BE2C (cell line): Measurements from ENCODE around the gene RAB2B.

Experiments used
- DNase-seq: peaks from one replicate; pipeline ENCODE4 v3.0.0-alpha.2; 2020
- H3K27me3 ChIP-seq: fragments of 250-450 bp; sonication (Bioruptor Pico); 2 replicates; pipeline ENCODE4 v1.5.1; 2020; ENCODE audit warnings: mild to moderate bottlenecking
- H3K36me3 ChIP-seq: fragments of 250-450 bp; sonication (Bioruptor Pico); 2 replicates; pipeline ENCODE4 v1.5.1; 2020; ENCODE audit warnings: mild to moderate bottlenecking
- H3K4me1 ChIP-seq: fragments of 250-450 bp; sonication (Bioruptor Pico); 2 replicates; pipeline ENCODE4 v1.5.1; 2020
- H3K4me3 ChIP-seq: 2 replicates; pipeline ENCODE4 v1.5.1; 2011; ENCODE audit warnings: low read depth, low read length
- H3K9me3 ChIP-seq: fragments of 250-450 bp; sonication (Bioruptor Pico); 2 replicates; pipeline ENCODE4 v1.5.1; 2020
- TF ChIP-seq, protein P1 (sequence below): IDR thresholded peaks from 2 replicates; pipeline ENCODE4 v1.5.1; 2012; ENCODE audit warnings: mild to moderate bottlenecking, low read depth, low read length

RAB2B gene

DNA sequence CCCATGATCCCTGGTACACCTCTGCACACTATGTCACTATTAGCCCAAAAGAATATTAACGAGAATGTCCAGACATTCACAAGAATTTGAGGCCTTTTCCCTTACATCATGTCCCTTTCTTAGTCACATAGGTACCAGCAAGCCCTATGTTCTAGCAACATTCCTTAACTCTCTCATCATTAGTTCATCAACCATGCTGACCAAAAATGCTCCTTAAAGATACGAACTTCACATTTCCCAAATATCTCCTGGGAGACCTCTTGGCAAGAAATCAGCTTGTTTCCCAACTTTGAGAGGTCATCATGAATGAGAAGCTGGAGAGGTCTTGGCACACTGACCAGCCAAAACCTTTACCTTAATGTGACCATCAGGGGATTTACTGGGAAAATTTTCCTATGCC lies 44.7 kb upstream of the RAB2B start:
- Histone ChIP-seq H3K9me3 (no peaks in the 10 kb centered on the region), H3K36me3 (no peaks in the 10 kb centered on the region), H3K27me3 (no peaks in the 10 kb centered on the region), H3K4me3 (no peak overlapping the region), H3K4me1 (no peaks in the 10 kb centered on the region)
- DNase-seq: no peak
- TF ChIP-seq, protein P1, sequence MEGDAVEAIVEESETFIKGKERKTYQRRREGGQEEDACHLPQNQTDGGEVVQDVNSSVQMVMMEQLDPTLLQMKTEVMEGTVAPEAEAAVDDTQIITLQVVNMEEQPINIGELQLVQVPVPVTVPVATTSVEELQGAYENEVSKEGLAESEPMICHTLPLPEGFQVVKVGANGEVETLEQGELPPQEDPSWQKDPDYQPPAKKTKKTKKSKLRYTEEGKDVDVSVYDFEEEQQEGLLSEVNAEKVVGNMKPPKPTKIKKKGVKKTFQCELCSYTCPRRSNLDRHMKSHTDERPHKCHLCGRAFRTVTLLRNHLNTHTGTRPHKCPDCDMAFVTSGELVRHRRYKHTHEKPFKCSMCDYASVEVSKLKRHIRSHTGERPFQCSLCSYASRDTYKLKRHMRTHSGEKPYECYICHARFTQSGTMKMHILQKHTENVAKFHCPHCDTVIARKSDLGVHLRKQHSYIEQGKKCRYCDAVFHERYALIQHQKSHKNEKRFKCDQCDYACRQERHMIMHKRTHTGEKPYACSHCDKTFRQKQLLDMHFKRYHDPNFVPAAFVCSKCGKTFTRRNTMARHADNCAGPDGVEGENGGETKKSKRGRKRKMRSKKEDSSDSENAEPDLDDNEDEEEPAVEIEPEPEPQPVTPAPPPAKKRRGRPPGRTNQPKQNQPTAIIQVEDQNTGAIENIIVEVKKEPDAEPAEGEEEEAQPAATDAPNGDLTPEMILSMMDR: no peak

DNA sequence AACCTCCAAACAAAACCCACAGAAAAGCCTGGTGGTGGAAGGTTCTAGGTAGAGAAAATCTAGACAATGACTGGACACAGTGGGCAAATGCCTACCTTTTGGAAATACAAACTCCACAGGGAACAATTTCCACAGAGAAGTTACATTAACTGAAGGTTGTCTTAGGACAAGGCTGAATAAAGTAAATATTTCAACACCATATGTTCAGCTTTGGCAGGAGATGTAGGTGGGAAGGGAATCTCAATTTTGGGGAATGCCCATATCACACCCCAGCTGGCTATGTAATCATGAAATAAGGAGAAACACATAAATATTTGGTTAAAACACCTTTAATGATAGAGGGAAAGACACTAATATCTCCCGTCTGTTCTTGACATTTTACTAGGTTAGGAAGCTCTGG lies 44.0 kb upstream of the RAB2B start:
- no peaks in the 10 kb centered on the region for H3K36me3 ChIP-seq
- no peaks in the 10 kb centered on the region; the same call in 1 of the 2 replicates for H3K27me3 ChIP-seq
- H3K4me3 ChIP-seq: no peak overlapping the region
- H3K9me3 ChIP-seq: no peaks in the 10 kb centered on the region
- no peaks in the 10 kb centered on the region for H3K4me1 ChIP-seq
- no peak for DNase-seq
- TF ChIP-seq, protein P1: no peak

DNA sequence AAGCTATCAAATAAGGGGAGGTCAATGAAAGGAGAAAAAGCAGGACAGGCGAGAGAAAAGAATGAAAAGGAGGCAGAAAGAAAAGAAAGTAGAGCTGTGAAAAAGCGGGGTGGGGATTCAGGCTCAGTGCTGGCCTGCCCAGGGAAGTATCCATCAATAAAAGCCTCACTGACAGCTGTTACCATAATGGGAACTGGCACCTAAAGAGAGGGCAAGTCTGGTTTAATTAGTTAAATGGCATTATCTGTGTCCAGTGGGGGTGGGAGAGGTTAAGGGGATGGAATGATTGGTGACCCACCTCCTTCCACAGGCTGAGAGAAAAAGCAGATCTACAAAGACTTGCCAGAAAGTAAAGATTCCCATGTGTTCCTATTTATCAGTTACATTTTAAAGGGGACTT lies 42.0 kb upstream of the RAB2B start:
- TF ChIP-seq, protein P1: no peak
- Histone ChIP-seq H3K4me1 (no peaks in the 10 kb centered on the region), H3K36me3 (no peaks in the 10 kb centered on the region), H3K4me3 (no peak overlapping the region), H3K9me3 (no peaks in the 10 kb centered on the region), H3K27me3 (no peaks in the 10 kb centered on the region; the same call in 1 of the 2 replicates)
- DNase-seq: no peak

DNA sequence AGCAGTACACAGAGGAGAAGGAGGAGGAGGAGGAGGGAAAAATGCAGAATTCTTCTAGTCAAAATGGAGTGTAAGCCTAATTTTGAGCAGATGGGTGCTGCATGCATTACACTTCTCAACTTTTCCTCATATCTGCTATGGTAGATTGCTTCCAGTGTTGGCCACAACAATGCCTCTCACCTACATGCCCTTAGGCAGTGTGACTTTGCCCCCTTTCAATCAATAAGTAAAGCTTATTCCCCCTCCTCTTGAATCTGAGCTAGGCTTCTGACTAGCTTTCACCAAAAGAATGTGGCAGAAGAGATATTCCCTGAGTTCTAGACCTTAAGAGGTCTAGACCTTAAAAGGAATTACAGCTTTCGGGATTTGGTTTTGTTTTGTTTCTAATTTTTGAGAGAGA lies 37.6 kb upstream of the RAB2B start:
- Histone ChIP-seq H3K27me3 (no peaks in the 10 kb centered on the region; the same call in 1 of the 2 replicates), H3K4me1 (no peaks in the 10 kb centered on the region), H3K4me3 (no peak overlapping the region), H3K9me3 (no peaks in the 10 kb centered on the region), H3K36me3 (no peaks in the 10 kb centered on the region)
- TF ChIP-seq, protein P1: no peak
- DNase-seq: no peak

DNA sequence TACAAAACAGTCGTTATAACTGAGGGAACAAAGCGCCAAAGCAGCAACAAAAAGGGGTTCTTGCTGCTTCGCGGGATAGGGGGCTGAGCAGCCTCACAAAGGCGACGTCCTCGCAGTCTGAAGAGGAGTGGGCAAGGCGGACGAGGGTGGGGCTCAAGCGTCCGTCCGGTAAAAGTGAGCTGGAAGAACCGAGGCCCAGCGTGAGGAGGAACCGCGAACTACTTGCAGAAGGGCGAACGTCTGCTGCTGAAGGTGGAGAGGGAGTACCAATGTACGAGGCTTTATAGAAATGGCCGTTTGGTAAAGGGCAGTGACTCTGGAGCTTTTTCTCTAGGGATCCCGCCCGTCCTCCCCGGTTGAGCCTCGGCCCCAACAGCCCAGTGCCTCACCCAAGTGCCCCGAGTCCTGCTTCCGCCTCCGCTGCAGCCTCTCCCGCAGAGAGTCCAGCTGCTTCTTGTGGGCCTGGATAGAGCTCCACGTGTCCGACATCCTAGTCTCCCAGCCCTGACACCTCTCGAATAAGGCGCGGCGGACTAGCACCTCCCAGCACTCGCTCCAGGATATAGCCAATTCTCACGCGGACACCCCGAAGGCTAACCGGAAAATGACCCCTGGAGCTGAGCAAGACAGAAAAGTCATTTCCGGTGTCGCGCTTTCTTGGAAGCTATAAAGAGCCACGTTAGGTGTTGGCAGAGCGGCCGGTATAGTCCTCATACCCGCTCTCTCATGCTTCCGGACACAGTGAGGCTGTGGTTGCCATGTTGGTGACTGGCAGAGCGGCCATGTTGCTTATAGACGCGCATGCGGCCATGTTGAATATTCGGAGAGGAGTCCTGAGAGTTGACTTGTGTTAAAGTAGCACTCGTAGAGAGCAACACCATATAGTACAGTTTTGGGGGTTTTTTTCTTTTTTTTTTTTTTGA lies 34.2 kb upstream of the RAB2B start, which contains the start of gene METTL3:
Gene METTL3 (minus strand): TSS at position 606 of the 923 bp plus-strand sequence. CDS start 117 bp downstream, at position 489.
- Histone ChIP-seq H3K9me3 (no peaks in the 10 kb centered on the region), H3K4me1 (no peaks in the 10 kb centered on the region), H3K27me3 (no peaks in the 10 kb centered on the region; the same call in 1 of the 2 replicates), H3K4me3 (peak within 1 kb of the TSS; percentile 98), H3K36me3 (peaks cover 26% of the 10 kb centered on the region)
- TF ChIP-seq, protein P1: no peak
- peak; percentile 95 for DNase-seq
